ENCODE results near the gene RTP5.

Gene RTP5

GRCh38 chr2:241858206-241859016 lies 11.1 kb upstream of the RTP5 start, which contains the start of gene PDCD1:
TSS of gene PDCD1 (minus strand) at chr2:241858894. CDS start at chr2:241858838, 56 bp downstream.
- DNase-seq = no peak

DNA sequence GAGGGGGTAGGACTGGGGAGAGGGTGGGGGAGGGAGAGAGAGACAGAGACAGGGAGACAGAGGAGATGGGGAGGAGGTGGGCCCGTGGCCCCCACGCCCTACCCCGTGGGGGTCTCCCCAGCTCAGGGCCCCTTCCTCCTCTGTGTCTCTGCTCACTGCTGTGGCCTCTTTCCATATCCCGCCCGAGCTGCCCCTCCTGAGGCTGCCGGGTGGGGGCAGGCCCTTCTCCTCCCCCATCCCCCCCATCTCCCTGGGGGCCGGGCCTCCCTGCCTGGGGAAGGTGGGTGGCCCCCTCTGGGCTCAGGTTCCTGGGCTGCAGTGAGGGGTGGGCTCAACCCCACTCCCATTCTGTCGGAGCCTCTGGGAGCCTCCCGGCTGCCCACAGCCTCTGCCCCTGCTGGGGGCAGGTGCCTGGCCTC lies 10.5 kb upstream of the RTP5 start:
- DNase-seq = no peak

- DNase-seq = no peak
These were observed 9.9 kb upstream of the RTP5 start for GRCh38 chr2:241859436-241860183.

DNA sequence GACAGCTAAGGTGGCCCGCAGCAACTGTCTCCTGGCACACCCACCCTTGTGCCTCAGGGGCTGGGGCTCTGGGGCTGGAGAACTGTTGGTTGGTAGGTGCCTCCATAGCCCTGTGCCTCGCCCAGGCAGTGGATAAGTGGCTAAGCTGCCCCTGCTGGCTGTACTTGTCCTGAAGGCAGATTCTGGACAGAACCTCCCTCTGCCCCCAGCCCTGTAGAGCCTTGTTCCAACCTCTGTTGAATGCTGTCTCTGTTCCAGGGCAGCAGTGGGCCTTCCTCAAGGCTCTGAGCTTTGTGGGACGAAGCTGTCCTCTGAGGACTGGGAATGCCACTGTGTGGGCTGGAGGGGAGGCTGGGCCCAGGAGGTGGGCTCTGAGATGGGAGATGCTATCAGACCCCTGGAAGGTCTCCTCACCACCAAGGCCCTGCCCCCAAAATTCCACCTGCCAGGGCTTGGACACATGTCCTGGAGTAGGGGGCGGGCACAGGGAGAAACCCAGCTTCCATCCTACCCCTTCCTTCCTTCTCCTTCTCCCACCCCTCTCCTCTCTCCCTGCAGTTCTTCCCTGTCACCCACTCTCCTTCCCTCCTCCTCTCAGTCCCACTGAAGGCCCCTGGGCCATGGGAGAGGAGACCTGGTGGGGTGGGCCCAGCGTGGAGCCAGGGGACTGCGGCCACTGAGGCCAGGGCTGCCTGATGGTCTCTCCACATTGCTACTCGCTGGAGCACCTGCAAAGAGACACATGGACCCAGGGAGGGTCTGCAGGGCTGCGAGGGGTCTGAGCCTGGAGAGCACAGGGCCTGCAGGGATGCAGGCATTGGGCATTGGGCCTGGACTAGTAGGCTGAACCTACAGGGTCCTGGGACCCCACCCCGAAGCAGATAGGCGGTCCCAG lies 9.1 kb upstream of the RTP5 start:
- DNase-seq = no peak

DNA sequence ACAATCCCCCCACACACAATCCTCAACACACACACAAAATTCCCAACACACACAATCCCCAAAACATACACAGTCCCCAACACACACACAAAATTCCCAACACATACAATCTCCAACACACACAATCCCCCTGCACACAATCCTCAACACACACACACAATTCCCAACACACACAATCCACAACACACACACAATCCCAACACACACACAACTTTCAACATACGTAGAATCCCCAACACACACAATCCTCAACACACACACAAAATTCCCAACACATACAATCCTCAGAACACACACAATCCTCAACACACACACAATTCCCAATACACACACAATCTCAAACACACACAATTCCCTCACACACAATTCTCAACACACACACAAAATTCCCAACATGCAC lies 8.3 kb upstream of the RTP5 start:
- no peak for DNase-seq

DNA sequence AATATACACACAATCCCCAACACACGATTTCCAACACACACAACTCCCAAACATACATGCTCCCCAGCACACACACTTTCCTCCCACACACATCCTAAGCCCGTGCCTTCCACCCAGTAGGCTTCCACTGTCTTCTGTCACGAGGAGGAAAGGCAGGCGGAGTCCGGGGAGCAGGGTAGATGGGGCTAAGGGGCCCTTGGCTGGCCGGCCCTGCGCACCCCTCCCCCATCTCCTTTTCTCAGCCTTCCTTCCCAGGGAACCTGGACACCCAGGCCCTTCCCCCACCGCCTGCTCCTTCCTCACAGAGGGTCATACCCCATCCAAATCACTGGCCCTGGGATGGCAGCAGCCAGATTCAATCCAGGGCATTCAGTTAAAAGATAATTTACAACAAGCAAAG lies 7.4 kb upstream of the RTP5 start:
- no peak for DNase-seq

GRCh38 chr2:241862775-241863535 lies 6.6 kb upstream of the RTP5 start:
- DNase-seq = no peak

GRCh38 chr2:241863536-241863954 lies 6.0 kb upstream of the RTP5 start:
- DNase-seq = no peak

DNA sequence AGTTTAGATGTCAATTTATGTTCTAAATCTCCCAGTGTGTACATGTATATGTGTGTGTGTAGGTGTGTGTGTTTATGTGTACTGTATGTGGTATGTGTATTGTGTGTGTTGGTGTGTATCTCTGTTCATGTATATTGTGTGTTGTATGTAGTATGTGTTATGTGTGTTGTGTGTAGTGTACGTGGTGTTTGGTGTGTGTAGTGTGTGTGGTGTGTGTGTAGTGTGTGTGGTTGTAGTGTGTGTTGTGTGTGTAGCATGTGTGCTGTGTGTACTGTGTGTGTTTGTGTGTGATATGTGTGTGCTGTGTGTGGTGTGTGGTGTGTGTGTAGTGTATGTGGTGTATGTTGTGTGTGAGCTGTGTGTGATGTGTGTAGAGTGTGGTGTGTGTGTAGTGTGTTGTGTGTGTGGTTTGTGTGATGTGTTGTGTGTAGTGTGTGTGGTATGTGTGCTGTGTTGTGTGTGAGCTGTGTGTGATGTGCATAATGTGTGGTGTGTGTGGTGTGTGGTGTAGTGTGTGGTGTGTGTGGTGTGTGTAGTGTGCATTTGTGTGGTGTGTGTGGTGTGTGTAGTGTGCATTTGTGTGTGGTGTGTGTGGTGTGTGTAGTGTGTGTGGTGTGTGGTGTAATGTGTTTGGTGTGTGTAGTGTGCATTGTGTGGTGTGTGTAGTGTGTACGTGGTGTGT lies 5.2 kb upstream of the RTP5 start:
- DNase-seq = no peak

GRCh38 chr2:241864850-241865213 lies 4.7 kb upstream of the RTP5 start:
- no peak for DNase-seq

- DNase-seq = no peak
These were observed 4.0 kb upstream of the RTP5 start for GRCh38 chr2:241865416-241865956.

DNA sequence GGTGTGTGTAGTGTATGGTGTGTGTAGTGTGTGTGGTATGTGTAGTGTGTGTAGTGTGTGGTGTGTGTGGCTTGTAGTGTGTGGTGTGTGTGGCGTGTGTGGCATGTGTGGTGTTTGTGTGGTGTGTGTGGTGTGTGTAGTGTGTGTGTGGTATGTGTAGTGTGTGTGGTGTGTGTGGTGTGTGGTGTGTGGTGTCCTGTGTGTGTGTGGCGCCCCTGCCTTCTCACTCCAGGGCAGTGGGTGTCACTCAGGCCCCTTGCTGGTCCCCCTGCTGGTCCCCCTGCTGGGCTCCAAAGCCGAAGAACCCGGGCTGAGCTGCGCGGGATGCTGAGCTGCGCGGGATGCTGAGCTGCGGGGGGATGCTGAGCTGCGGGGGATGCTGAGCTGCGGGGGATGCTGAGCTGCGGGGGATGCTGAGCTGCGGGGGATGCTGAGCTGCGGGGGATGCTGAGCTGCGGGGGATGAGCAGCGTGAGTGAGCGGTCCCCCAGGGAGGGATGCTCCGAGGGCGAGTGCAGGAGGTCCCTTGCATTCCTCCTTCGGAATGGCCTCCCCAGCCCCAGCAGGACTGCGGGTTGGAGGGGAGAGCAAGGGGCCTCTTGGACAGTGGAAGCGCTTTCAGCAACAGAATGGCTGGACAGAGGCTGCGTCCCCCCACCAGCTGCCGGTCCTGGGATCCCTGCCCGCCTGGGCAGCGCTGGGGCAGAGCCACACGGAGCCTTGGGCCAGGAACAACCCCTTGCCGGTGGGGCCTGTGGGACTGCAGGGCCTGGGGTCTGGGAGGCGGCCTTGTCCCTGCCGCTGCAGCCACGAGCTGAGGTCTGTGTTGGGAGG lies 3.4 kb upstream of the RTP5 start:
- no peak for DNase-seq

GRCh38 chr2:241866790-241867645 lies 2.5 kb upstream of the RTP5 start:
- DNase-seq = no peak

DNA sequence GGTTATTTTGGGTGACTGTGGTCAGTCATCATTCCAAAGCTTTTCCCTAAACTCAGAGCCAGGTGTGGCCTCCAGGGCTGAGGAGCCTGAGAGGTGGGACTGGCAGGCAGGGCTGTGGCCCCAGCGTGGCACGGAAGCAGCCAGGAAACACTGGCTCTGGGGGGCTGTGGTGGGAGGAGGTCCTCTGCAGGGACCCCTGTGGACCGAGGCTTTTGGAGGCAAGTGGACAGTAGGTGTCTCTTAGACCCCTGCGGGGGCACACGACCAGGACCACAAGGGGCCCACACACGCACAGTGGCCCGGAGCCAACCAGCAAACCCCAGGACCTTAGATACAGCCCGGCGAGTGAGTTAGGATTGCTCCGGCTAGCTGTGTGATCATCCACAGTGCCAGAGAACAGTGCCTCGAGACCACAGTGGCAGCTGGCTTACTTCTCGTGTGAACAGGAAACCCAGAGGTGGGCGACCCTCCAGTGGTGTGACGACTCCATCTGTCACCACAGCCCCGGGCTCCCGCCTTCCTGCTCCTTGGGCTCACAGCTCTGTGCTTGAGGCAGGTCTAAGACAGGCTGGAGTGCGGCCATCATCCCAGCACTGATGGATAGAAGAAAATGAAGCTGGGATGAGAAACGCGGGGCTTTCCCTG lies 1.6 kb upstream of the RTP5 start:
- no peak for DNase-seq

DNA sequence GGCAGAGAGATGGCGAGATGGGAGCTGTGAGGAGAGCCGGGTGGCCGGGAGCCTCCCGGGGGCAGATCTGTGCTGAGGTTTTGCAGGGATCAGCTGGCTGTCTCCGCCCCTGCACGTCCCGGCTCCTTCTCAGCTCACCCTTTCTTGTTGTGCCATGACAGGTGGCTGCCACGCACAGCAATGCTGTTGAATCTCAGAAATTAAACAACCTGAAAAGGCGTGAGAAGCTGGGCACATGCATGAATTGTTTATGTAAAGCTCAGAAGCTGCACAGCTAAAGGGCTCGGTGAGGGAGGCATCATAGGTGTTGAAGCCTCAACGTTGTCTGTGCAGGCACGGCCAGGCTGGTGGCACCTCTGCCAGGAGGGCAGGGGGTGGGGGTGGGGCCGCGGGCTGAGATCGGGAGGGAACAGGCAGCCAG lies 858 bp upstream of the RTP5 start:
- no peak for DNase-seq

- no peak for DNase-seq
These were observed 582 bp downstream of the RTP5 start for GRCh38 chr2:241870081-241870541.

- DNase-seq = no peak
These were observed 1.3 kb downstream of the RTP5 start for GRCh38 chr2:241870611-241871537.

Data from kidney glomerular epithelial cell (primary cell).